Upper lobe of right lung (tissue), 1 donor: ENCODE measurements around the gene SPATC1L. TPM values are rescaled to one million over a fixed set of nuclear protein-coding genes. Genes with fewer than 3 reads are reported as not detected.

Source experiments
- ATAC-seq: fragments of 200-7000 bp; cut with Tn5 transposase; one replicate; pipeline ENCODE4 v1.9.1; 2020; ENCODE audit warnings: mild to moderate bottlenecking, moderate library complexity
- DNase-seq: peaks from one replicate; pipeline ENCODE4 v3.0.0-alpha.2; 2020
- H3K27ac ChIP-seq: fragments of 200-600 bp; one replicate; pipeline ENCODE4 v1.8.0; 2022
- H3K27me3 ChIP-seq: fragments of 200-600 bp; one replicate; pipeline ENCODE4 v1.8.0; 2022; ENCODE audit warnings: mild to moderate bottlenecking
- H3K36me3 ChIP-seq: fragments of 200-600 bp; one replicate; pipeline ENCODE4 v1.8.0; 2022
- H3K4me1 ChIP-seq: fragments of 200-600 bp; one replicate; pipeline ENCODE4 v1.8.0; 2022
- H3K4me3 ChIP-seq: fragments of 200-600 bp; one replicate; pipeline ENCODE4 v1.8.0; 2022; ENCODE audit warnings: mild to moderate bottlenecking
- H3K9me3 ChIP-seq: fragments of 200-600 bp; one replicate; pipeline ENCODE4 v1.8.0; 2022
- CTCF ChIP-seq: fragments of 200-600 bp; IDR thresholded peaks from one replicate; pipeline ENCODE4 v1.8.0; 2022; ENCODE audit warnings: antibody characterized with exemption
- intact Hi-C: fragments of 100-400 bp; cut with DNase I; formaldehyde crosslinking; loops from one replicate; pipeline ENCODE4 v1.11.0; 2022
- total RNA-seq: library from RNA; stranded (reverse); fragmentation: NEBNext Ultra II Directional; extraction: Animal tissue kit (Norgen Biotek cat#: 25700); gene quantifications from one replicate; pipeline ENCODE4 v1.2.1, GENCODE V29; 2021
- donor health status: DM: no; HTN: yes; CAD: no; lungs with severe emphysema.

The SPATC1L gene
- total RNA-seq, 1 donor from 2014 or later, result 4.7 TPM

- Histone ChIP-seq H3K36me3 (no peaks in the 10 kb centered on the region), H3K27ac (no peak overlapping the region), H3K4me1 (peaks cover 8% of the 10 kb centered on the region), H3K27me3 (no peaks in the 10 kb centered on the region), H3K9me3 (no peaks in the 10 kb centered on the region), H3K4me3 (no peak overlapping the region)
- no peak for TF ChIP-seq CTCF
- DNase-seq, result peak; percentile 53
- no peak for ATAC-seq
- intact Hi-C loops, result no loop called here
Observed at GRCh38 chr21:46157987-46158451, 26.2 kb downstream of the SPATC1L start.

- peak; percentile 32 for DNase-seq
- no peak for TF ChIP-seq CTCF
- no peak overlapping the region for H3K4me3 ChIP-seq
- no peaks in the 10 kb centered on the region for H3K27me3 ChIP-seq
- no peaks in the 10 kb centered on the region for H3K36me3 ChIP-seq
- no peak overlapping the region for H3K27ac ChIP-seq
- peaks cover 10% of the 10 kb centered on the region for H3K4me1 ChIP-seq
- no peak for ATAC-seq
- intact Hi-C loops, result no loop called here
- H3K9me3 ChIP-seq, result no peaks in the 10 kb centered on the region
Observed at GRCh38 chr21:46157396-46157986, 26.8 kb downstream of the SPATC1L start.

- ATAC-seq (no peak), DNase-seq (no peak)
- Histone ChIP-seq H3K27ac (no peak overlapping the region), H3K4me3 (no peak overlapping the region), H3K4me1 (peaks cover 10% of the 10 kb centered on the region), H3K9me3 (no peaks in the 10 kb centered on the region), H3K27me3 (no peaks in the 10 kb centered on the region), H3K36me3 (no peaks in the 10 kb centered on the region)
- TF ChIP-seq CTCF, result no peak
- intact Hi-C loops, result no loop called here
Observed at GRCh38 chr21:46156678-46157077, 27.6 kb downstream of the SPATC1L start.

GRCh38 chr21:46156378-46156645, 27.9 kb downstream of the SPATC1L start:
- no peak for TF ChIP-seq CTCF
- Histone ChIP-seq H3K36me3 (no peaks in the 10 kb centered on the region), H3K27ac (no peak overlapping the region), H3K27me3 (no peaks in the 10 kb centered on the region), H3K4me1 (peaks cover 10% of the 10 kb centered on the region), H3K4me3 (no peak overlapping the region), H3K9me3 (no peaks in the 10 kb centered on the region)
- intact Hi-C loops, result no loop called here
- ATAC-seq, result no peak
- DNase-seq, result peak; percentile 30

- Histone ChIP-seq H3K27ac (no peak within 1 kb of the TSS), H3K27me3 (no peaks in the 10 kb centered on the region), H3K4me3 (no peak within 1 kb of the TSS), H3K9me3 (no peaks in the 10 kb centered on the region), H3K4me1 (peaks cover 10% of the 10 kb centered on the region), H3K36me3 (no peaks in the 10 kb centered on the region)
- TF ChIP-seq CTCF, result no peak
- DNase-seq, result peak; percentile 59
- intact Hi-C loops, result no loop called here
- ATAC-seq, result no peak
Observed at GRCh38 chr21:46155514-46156377, 28.5 kb downstream of the SPATC1L start, which contains the start of gene FTCD. FTCD (minus strand) TSS chr21:46155579; CDS start chr21:46155523, 56 bp downstream.
